ENCODE measurements around the gene SV2B. TPM values are rescaled to one million over a fixed set of nuclear protein-coding genes. Genes with fewer than 3 reads are reported as not detected.
A peak's percentile ranks its signal among the peaks of the same experiment; 100 is the strongest.
"Not testable (repeated sequence)": the region's sequence is repeated elsewhere in the genome, so short reads cannot be mapped to it uniquely, and the experiment has no call there.

The SV2B gene
- polyA plus RNA-seq, 2 of the 4 experiments (the other 2 are of a cell fraction), result 0.05 TPM; not detected in 1

DNA sequence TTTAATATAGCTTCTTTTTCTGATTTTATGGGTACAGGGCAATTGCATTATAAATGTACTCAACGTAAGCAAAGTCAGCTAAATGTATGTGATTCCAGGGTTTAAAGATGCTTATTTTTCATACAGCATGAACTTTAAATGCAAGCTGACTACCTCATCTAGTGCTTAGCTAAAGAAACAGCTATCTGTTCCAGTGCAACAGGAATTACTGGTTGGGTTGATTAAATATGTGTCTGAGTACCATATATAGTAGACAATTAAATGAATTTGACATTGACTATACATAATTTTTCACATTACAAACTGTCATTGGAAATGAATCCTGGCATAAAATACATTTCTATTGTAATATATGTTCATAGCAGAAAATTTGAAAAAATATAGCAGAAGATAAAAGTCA is 26.3 kb upstream of the SV2B start (continued):
- no peak for TF ChIP-seq ZFP36 (IDR thresholded peaks at IDR 0.05; ENCODE audit: borderline replicate concordance, partially characterized antibody)

DNA sequence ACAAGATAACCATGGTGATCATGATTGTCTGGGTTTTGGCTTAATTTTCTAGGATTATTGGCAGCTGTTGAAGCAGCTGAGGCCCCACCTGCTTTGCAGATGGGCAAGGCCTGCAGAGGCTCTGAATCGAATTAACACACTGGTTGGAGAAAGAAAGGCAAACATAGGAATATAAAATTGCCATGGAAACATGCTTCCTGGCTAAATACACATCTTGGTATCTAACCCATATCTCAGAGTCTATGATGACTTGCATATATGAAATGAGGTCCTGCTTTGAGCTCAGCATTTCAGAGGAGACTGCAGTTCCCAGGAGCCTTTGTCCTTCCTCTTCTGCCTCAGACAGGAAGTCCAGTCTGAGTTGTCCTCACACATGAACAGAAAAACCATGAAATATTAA is 24.3 kb upstream of the SV2B start:
- H3K4me2 ChIP-seq, result no peak overlapping the region
- no peak; a peak in 1 of 6 replicates for ATAC-seq
- peaks cover 20% of the 10 kb centered on the region; the same call in 1 of the 3 replicates for H3K9me3 ChIP-seq
- POLR2A ChIA-PET, result no interaction called here
- no peak for DNase-seq (ENCODE audit: low read depth in 1 of 2, low spot score in 1 of 2)
- WGBS (ENCODE audit: missing lambda C conversion rate), result 6% methylated on average over 1 of the region's 1 CpG
- H3K4me1 ChIP-seq, result no peaks in the 10 kb centered on the region
- CTCF ChIA-PET, result interaction anchor here (0.7 kb wide), 1 partner anchor 12 kb away, joined by 3 read pairs; no protein-coding TSS in a partner anchor
- no peak overlapping the region for H3K27ac ChIP-seq
- TF ChIP-seq NFE2L2 (conservative IDR thresholded peaks at IDR 0.05; ENCODE audit: low read length) (peak; percentile 57; the same call in 1 of the 2 replicates), CHD4 (IDR thresholded peaks at IDR 0.05; ENCODE audit: borderline replicate concordance) (no peak), GATA3 (IDR thresholded peaks at IDR 0.05; ENCODE audit: borderline replicate concordance) (no peak)
- no peak for FAIRE-seq
- no peak overlapping the region for H3K4me3 ChIP-seq

DNA sequence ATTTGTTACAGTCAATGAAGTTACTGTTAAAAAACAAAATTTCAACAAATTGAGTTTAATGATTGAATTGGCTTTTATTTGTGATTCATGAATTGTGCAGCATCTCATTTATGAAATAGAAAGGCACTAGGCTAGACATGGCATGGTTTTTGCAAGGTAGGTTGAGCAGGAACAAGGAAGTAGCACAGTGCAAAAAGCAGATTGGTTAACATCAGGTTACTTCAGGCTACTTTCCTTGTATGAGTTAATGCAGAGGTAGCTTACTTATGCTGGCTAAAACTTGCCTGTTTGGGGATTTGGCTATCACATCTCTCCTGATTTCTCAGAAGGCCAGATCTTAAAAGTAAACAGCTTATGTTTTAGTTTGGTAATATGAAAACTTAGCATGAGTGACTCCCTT is 23.0 kb upstream of the SV2B start:
- DNase-seq (ENCODE audit: low read depth in 1 of 2, low spot score in 1 of 2) (no peak), FAIRE-seq (no peak), ATAC-seq (peak in 1 of 2 experiments; percentile 43; a peak in 1 of 6 replicates)
- Histone ChIP-seq H3K27ac (no peak overlapping the region), H3K4me2 (no peak overlapping the region), H3K4me1 (no peaks in the 10 kb centered on the region), H3K9me3 (peaks cover 20% of the 10 kb centered on the region; the same call in 1 of the 3 replicates), H3K4me3 (no peak overlapping the region)
- ChIA-PET CTCF (interaction anchor here (1.1 kb wide), 1 partner anchor 25 kb away, joined by 4 read pairs; no protein-coding TSS in a partner anchor), POLR2A (no interaction called here)
- TF ChIP-seq FOSL2 (IDR thresholded peaks at IDR 0.05), result no peak
- no peak for TF ChIP-seq FOSL2 (CRISPR knock-in tag; IDR thresholded peaks at IDR 0.05)
- TF ChIP-seq, protein P1, sequence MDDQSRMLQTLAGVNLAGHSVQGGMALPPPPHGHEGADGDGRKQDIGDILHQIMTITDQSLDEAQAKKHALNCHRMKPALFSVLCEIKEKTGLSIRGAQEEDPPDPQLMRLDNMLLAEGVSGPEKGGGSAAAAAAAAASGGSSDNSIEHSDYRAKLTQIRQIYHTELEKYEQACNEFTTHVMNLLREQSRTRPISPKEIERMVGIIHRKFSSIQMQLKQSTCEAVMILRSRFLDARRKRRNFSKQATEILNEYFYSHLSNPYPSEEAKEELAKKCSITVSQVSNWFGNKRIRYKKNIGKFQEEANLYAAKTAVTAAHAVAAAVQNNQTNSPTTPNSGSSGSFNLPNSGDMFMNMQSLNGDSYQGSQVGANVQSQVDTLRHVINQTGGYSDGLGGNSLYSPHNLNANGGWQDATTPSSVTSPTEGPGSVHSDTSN (IDR thresholded peaks at IDR 0.05), result no peak
- no peak for TF ChIP-seq HOXA7 (CRISPR knock-in tag; IDR thresholded peaks at IDR 0.05)
- no peak for TF ChIP-seq ZC3H11A (IDR thresholded peaks at IDR 0.05)
- TF ChIP-seq, protein P2, sequence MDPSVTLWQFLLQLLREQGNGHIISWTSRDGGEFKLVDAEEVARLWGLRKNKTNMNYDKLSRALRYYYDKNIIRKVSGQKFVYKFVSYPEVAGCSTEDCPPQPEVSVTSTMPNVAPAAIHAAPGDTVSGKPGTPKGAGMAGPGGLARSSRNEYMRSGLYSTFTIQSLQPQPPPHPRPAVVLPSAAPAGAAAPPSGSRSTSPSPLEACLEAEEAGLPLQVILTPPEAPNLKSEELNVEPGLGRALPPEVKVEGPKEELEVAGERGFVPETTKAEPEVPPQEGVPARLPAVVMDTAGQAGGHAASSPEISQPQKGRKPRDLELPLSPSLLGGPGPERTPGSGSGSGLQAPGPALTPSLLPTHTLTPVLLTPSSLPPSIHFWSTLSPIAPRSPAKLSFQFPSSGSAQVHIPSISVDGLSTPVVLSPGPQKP (IDR thresholded peaks at IDR 0.05; ENCODE audit: low read depth, low read length), result no peak
- TF ChIP-seq NFE2L2 (conservative IDR thresholded peaks at IDR 0.05; ENCODE audit: low read length), result no peak
- TF ChIP-seq EHMT2 (IDR thresholded peaks at IDR 0.05; ENCODE audit: low read depth), result no peak
- no peak for TF ChIP-seq RCOR1 (IDR thresholded peaks at IDR 0.05; ENCODE audit: low read depth, low read length)
- TF ChIP-seq, protein P3, sequence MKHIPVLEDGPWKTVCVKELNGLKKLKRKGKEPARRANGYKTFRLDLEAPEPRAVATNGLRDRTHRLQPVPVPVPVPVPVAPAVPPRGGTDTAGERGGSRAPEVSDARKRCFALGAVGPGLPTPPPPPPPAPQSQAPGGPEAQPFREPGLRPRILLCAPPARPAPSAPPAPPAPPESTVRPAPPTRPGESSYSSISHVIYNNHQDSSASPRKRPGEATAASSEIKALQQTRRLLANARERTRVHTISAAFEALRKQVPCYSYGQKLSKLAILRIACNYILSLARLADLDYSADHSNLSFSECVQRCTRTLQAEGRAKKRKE (CRISPR knock-in tag; IDR thresholded peaks at IDR 0.05; ENCODE audit: low read depth), result no peak
- TF ChIP-seq HOXB5 (CRISPR knock-in tag; IDR thresholded peaks at IDR 0.05), result no peak
- TF ChIP-seq MYC (IDR thresholded peaks at IDR 0.05; ENCODE audit: borderline replicate concordance, low read length), result no peak
- TF ChIP-seq JUN (IDR thresholded peaks at IDR 0.05), result no peak
- TF ChIP-seq NR3C1 (IDR thresholded peaks at IDR 0.05), result no peak
- TF ChIP-seq GATA3 (IDR thresholded peaks at IDR 0.05; ENCODE audit: borderline replicate concordance), result no peak
- TF ChIP-seq BHLHE40 (IDR thresholded peaks at IDR 0.05; ENCODE audit: low read depth, low read length), result no peak
- no peak for TF ChIP-seq CEBPB (IDR thresholded peaks at IDR 0.05)
- TF ChIP-seq MAFK (IDR thresholded peaks at IDR 0.05; ENCODE audit: partially characterized antibody), result no peak
- no peak for TF ChIP-seq NPAS2 (CRISPR knock-in tag; IDR thresholded peaks at IDR 0.05; ENCODE audit: borderline replicate concordance)
- no peak for TF ChIP-seq JUNB (IDR thresholded peaks at IDR 0.05)

DNA sequence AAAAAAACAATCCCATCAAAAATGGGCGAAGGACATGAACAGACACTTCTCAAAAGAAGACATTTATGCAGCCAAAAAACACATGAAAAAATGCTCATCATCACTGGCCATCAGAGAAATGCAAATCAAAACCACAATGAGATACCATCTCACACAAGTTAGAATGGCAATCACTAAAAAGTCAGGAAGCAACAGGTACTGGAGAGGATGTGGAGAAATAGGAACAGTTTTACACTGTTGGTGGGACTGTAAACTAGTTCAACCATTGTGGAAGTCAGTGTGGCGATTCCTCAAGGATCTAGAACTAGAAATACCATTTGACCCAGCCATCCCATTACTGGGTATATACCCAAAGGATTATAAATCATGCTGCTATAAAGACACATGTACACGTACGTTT is 6.2 kb upstream of the SV2B start:
- CTCF ChIA-PET; H3K9me3 ChIP-seq; ATAC-seq; H3K4me1 ChIP-seq; POLR2A ChIA-PET; H3K4me2 ChIP-seq; H3K27ac ChIP-seq; H3K4me3 ChIP-seq; DNase-seq (ENCODE audit: low read depth in 1 of 2, low spot score in 1 of 2); FAIRE-seq: not testable (repeated sequence)
- WGBS (ENCODE audit: missing lambda C conversion rate), result 24% methylated on average over 4 of the region's 4 CpGs
